ENCODE results near the gene THRB. TPM values are rescaled to one million over a fixed set of nuclear protein-coding genes. Genes with fewer than 3 reads are reported as not detected.

Gene THRB
- total and polyA plus RNA-seq, 8 donors = 2.1 to 12.4 (median 7.8) TPM

DNA sequence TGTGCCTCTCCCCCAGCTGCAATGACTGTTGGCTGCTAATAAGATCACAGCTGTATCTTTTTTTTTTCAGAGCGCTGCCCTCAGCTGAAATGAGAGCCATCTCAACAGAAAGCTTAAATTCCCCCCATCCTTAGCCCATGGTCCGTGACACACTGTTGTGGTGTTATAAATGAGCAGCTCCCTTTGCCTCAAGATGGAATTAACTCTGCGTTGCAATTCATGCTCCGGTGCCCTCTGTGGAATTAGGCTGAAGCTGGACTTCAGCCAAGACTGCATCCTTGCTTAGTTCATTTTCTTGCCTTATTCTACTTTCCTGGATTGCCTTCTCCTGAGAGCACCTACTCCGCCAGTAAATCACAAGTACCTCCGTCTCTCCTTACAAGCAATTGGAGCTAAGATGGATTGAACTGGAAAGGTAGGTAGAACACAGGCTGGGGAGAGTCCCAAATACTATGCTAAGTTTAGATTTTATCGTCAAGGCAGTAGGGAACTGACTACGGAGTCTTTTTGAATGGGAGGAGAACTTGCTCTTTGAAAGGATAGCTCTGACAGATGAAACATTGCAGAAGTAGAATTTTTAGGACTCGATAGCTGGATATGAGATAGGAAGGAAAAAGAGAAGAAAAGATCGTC is 39.0 kb upstream of the THRB start:
- no peak overlapping the region for H3K27ac ChIP-seq
- H3K9me3 ChIP-seq = no peaks in the 10 kb centered on the region
- FAIRE-seq (no peak), DNase-seq (no peak), ATAC-seq (no peak)
- peaks cover 0 to 4% (median 3%) of the 10 kb centered on the region in 3 donors for H3K4me1 ChIP-seq
- no peak overlapping the region for H3K4me3 ChIP-seq
- intact Hi-C loops (cut with DNase I) = no loop called here
- TF ChIP-seq CTCF (IDR thresholded peaks at IDR 0.05) = no peak
- no peaks in the 10 kb centered on the region for H3K36me3 ChIP-seq
- WGBS, 2 donors = 90 to 91% methylated on average over 10 of the region's 10 CpGs
- no peaks in the 10 kb centered on the region for H3K27me3 ChIP-seq

DNA sequence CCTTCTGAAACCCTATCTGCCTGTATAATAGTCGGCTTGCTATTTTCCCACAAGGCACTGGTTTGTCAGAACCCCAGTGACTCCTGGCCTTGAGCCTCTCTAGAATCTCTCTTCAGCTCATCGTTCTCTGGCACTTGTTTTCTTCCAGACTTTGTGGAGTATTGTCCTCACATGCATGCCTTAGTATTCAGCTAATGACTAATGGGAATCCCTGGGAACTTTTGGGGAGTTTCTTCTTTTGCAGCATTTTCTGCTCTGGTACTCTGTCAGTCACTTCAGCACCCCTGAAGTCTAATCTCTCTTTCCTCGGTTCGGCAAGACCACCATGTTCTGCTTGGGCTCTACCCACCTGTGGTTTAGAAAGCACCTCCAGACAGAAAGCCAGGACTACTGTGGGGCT is 35.8 kb upstream of the THRB start:
- intact Hi-C loops (cut with DNase I) = no loop called here
- no peaks in the 10 kb centered on the region for H3K9me3 ChIP-seq
- H3K27ac ChIP-seq = no peak overlapping the region
- FAIRE-seq = no peak
- no peaks in the 10 kb centered on the region for H3K27me3 ChIP-seq
- DNase-seq = no peak
- 65 to 74% methylated on average over 4 of the region's 4 CpGs for WGBS, 2 donors
- no peak overlapping the region for H3K4me3 ChIP-seq
- no peaks in the 10 kb centered on the region for H3K4me1 ChIP-seq
- no peak for TF ChIP-seq CTCF (IDR thresholded peaks at IDR 0.05)
- no peak for ATAC-seq
- no peaks in the 10 kb centered on the region for H3K36me3 ChIP-seq

DNA sequence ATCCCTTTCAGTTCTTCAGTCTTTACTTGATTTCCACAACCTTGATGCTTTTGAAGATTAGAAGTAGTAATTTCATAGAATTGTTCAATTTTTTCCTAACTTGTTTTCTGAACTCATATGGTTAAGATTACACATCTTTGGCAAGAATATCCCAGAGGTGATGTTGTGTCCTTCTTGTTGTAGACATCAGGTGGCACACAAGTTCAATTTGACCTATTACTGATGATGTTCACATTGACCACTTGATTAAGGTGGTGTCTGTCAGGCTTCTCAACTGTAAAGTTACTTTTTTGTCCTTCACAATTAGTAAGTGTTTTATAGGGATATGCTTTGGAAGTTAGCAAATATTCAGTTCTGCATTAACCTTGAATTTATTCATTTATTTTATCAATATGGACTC is 34.6 kb upstream of the THRB start:
- FAIRE-seq (no peak), DNase-seq (no peak), ATAC-seq (no peak)
- no peak for TF ChIP-seq CTCF (IDR thresholded peaks at IDR 0.05)
- Histone ChIP-seq H3K36me3 (no peaks in the 10 kb centered on the region), H3K27ac (no peak overlapping the region), H3K4me1 (no peaks in the 10 kb centered on the region), H3K27me3 (no peaks in the 10 kb centered on the region), H3K4me3 (no peak overlapping the region), H3K9me3 (no peaks in the 10 kb centered on the region)
- intact Hi-C loops (cut with DNase I) = no loop called here

GRCh38 chr3:24526640-24527212 is 32.1 kb upstream of the THRB start:
- no peak for ATAC-seq

More at GRCh38 chr3:24526640-24527212, 32.1 kb upstream of the THRB start:
- intact Hi-C loops (cut with DNase I) = no loop called here
- Histone ChIP-seq H3K27ac (no peak overlapping the region), H3K27me3 (no peaks in the 10 kb centered on the region), H3K4me1 (peaks cover 0 to 4% (median 0%) of the 10 kb centered on the region in 3 donors), H3K36me3 (no peaks in the 10 kb centered on the region), H3K4me3 (no peak overlapping the region), H3K9me3 (no peaks in the 10 kb centered on the region)
- DNase-seq = no peak
- WGBS, 2 donors = 38 to 41% methylated on average over 2 of the region's 2 CpGs
- no peak for FAIRE-seq
- no peak for TF ChIP-seq CTCF (IDR thresholded peaks at IDR 0.05)
